ENCODE measurements around the gene AGK. TPM values are rescaled to one million over a fixed set of nuclear protein-coding genes. Genes with fewer than 3 reads are reported as not detected.
"Not testable (repeated sequence)": the region's sequence is repeated elsewhere in the genome, so short reads cannot be mapped to it uniquely, and the experiment has no call there.

AGK gene
- total RNA-seq, 2 experiments from 2014 or later: 110 TPM

DNA sequence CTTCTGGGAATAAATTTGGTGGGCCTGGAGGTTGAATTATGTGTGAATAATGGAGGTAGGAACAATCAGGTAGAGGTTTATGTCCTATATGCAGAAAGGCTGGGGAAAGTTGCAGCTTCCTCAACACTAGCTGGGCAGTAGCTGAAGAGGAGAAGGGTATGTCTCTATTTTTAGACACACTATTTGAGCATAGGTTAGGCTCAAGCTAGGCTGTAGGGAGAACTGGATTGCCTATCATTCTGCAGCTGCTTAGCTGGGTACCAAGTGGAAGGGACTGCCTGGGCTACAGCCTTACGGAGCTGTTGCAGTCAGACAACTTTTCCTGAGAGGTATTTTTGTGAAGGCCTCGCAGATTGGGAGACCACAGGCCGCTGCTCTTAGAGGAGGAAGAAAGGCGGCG, 82.9 kb downstream of the AGK start:
- ChIA-PET CTCF (no interaction called here), POLR2A (interaction anchor here (0.7 kb wide), 1 partner anchor 128 kb away, joined by 3 read pairs; no protein-coding TSS in a partner anchor)

DNA sequence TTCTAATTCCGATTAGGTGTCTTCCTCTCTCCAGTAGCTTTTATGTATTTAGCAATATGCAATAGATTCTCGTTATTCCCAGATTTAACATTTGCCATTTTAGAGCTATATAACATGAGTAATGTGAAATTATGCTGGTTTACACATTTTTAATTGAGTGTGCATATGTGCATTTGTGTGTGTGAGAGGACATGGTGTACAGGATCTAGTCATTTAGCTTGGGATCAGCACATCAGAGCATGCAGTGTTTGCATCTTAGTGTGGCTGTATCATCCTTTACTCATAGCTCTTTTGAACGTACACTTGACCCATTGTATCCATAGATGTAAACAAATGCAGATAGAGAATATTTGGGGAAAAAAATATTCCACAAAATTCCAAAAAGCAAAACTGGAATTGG, 84.8 kb downstream of the AGK start:
- ChIA-PET CTCF (no interaction called here), POLR2A (no interaction called here)

DNA sequence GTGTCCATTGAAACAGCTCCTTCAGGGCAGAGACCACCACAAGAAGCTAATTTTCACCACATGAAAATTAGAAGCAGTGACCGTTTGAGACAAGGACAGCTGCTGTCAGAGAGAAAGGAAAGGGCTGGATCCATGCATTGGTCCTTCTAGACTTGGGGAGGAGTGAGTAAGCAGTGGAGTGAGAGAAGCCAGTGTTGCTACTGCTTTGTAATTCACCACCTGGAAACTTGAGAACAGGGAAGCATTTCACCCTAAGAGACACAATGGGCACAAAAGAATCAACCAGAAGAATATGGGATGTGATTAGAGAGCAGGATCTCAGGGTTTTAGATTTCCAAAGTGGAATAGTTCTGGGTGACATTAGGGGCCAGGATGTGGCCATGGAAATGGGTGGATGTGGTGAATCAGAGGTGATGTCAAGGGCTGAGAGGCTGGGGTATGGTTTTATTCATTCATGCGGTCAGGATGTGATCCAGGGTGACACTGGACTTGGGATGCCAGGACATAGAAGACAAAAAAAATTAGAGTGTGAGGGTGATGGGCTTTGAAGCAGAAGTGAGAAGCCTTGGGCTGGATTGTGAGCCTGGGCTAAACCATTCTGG, 89.1 kb downstream of the AGK start:
- POLR2A ChIA-PET: no interaction called here
- CTCF ChIA-PET: no interaction called here

DNA sequence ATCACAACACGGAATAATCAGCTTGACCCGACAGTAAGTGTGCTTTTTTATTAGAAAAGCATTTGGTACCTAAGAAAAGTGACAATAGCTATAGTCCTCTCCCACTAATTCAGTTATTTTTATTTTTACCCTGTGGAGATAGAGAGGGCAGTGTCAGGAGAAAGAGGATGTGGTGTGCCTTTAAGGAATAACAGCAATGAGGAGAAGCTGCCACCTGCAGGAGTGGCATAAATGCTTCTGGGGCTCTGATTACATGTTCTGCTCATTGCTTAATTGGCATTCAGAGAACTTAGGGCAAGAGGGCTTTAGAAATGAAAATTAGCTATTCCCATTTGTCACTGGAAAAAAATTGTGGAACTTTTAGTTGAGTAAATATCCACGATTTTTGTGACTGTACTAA, 90.7 kb downstream of the AGK start:
- POLR2A ChIA-PET: no interaction called here
- CTCF ChIA-PET: no interaction called here

DNA sequence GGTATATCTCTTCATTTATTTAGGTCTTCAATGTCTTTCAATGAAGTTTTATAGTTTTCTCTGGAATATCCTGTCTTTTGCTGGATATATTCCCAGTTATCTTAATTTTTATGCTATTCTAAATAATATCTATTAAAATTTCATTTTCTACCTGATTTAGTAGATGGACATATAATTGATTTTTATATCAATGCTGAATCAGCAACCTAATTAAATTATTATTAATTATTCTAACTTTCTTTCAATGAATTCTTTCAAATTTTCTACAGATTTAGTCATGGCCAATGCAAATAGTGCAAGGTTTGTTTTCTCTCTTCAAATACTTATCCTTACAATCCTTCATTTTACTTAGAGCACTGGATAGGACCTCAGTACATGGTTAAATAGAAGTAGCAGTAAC, 94.0 kb downstream of the AGK start:
- POLR2A ChIA-PET: no interaction called here

DNA sequence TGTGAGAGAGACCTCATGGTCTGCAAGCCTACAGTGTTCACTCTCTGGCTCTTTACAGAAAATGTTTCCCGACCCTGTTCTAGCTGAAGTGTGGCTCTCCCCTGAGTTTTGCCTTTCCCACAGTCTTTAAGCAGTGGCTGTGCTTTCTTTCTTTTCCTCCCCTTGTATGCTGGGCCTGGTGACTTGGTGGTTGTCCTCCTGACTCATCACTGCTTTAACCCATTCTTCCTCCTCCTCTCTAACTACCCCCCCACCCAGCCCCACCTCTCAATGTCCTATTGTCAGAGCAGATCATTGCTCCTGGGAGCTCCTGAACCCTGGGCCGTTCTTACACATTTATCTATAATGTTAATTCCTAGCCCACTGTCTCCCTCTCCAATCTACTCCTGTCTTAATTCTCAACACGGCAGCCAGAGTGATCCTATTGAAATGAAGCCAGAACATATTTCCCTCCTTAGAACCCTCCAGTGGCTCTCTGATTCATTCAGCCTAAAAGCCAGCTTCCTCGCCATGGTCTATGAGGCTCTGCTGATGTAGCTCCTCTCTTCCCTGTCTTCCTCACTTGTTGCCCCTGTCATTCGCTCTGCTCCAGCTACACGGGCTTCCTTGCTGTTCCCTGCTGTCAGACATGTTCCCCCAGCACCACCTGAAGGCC, 95.7 kb downstream of the AGK start:
- POLR2A ChIA-PET: interaction anchor here (0.5 kb wide), 1 partner anchor 665 kb away, joined by 3 read pairs; no protein-coding TSS in a partner anchor
- CTCF ChIA-PET: no interaction called here

More for the DNA sequence above, 94.0 kb downstream of the AGK start:
- CTCF ChIA-PET: no interaction called here

DNA sequence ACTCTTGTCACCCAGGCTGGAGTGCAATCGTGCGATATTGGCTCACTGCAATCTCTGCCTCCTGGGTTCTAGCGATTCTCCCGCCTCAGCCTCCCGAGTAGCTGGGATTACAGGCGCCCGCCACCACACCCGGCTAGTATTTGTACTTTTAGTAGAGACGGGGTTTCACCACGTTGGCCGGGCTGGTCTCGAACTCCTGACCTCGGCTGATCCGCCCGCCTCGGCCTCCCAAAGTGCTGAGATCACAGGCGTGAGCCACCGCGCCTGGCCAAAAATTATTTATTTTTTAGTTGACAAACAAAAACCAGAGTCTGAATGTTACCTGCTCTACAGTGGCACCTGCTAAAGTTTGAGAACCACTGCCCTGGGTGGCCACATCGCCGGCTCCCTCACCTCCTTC, 96.5 kb downstream of the AGK start:
- CTCF ChIA-PET, POLR2A ChIA-PET: not testable (repeated sequence)

DNA sequence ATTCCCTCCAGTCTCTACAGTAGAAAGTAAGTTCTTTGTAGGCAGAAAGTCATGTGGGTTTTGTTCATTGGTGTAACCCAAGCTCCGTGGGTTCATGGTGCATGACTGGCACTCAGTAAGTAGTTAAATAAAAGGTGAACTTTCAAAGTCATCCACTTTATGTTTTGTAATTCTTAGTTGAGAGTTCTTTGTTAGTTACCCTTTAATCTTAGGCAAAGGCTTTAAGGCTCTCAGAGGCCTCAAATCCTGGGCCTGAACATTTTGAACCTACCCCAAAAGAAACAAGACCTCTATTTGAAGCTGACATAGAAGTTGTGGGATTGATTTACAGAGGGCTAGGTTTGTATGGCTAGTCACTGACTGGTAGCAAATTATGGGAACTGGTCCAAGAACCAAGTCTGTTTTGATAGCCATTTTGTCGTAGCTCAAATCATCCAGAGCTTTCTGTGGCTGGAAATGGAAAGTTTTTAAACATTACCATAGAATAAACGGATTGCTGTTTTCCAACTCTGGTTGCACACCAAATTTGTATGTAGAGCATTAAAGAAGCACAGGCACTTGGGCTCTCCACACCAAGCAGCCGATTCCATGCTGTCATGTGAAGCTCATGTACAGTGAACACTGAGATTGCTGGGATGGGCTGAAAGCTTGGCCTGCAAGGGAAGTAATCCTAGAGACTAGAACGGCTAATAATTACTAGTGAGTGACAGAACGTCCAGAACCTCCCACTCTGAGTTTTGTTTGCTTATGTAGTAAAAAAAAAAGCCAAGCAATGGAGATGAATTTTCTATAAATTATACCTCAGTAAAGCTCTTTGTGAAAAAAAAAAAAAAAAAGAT, 97.3 kb downstream of the AGK start:
- ChIA-PET CTCF (no interaction called here), POLR2A (no interaction called here)

DNA sequence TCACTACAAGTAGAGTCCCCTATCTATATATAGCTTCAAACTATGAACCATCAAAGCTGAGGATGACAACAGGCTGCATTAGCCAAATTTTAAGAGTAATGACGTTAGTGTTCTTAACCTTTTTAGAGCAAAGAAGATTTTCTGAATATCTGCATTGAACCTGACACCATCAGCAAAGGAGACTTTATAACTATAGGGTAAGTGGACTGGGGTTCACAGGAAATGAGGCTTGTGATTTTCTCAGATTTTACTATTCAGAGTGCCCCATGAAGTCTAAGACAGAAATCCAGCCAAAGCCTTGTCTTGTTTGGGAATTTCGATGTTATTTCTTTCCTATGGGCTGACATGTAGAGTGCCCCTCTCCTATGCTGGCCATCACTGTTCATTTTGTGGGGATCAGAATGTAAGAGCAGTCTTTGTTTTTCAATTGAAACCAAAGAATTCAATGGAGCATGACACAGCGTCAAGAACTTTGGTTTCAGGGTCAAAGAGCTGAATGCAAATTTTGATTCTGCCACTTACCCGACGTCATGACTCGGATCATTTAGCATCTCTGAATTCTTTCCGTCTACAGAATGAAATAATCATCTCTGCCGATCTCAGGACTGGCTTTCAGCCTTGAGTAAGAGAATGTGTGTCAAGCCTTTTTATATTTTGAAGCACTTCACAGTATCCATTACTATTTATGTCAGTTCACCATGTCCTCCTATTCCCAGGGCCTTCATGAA, 98.1 kb downstream of the AGK start:
- ChIA-PET CTCF (no interaction called here), POLR2A (no interaction called here)

DNA sequence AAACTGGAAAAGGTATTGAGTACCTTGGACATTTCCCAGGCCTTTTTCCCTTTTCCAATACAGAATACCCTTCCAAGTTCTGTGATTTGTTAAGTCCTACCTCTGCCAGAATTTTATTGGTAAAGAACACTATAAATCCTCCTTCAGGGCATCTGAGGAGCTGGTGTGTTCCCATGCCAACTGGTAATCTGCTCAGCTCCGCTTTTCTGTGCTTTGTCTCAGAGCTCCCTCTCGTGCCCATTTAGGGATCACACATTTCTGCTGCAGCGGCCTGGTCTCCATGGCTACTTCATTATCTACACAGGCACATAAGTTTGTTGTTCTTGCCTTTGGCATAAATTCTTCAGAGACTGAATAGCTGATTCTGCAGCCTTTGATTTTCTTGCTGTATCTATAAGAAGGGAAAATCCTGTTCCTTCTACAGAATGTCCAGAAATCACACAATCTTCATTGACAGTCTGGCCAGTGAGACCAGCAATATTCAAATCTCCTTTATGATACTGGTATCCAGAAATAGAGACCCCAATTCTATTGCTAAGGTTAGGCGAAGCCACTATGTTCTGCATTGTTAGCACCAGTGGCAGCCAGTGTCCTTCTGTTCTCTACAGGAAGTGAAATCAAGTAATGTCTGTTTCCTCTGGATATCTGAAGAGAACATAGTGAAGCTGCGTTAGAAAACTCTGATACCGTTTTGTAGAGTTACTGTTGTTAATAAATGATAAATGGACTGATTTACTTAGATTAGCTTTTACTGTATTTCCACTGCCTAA, 98.8 kb downstream of the AGK start:
- ChIA-PET POLR2A (no interaction called here), CTCF (no interaction called here)

DNA sequence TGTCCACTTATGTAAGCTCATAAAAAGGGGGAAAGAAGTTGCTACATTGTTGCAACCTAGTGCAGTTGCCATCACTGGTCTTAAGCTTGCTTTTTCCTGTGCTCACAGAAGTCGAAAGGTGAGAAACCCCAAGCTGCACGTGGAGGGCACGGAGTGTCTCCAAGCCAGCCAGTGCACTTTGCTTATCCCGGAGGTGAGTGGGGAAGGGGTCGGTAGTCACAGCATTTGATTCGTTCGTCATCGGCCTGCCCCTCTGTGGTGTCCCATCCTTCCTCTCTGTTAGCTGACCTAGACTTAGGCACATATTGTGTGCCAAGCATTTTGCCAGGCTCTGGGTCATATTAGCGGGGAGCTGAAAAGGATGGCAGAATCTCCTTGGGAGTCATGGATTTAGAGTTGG, 100.2 kb downstream of the AGK start:
- POLR2A ChIA-PET: no interaction called here
- CTCF ChIA-PET: interaction anchor here (0.8 kb wide), 1 partner anchor 21 kb away, joined by 3 read pairs; no protein-coding TSS in a partner anchor

DNA sequence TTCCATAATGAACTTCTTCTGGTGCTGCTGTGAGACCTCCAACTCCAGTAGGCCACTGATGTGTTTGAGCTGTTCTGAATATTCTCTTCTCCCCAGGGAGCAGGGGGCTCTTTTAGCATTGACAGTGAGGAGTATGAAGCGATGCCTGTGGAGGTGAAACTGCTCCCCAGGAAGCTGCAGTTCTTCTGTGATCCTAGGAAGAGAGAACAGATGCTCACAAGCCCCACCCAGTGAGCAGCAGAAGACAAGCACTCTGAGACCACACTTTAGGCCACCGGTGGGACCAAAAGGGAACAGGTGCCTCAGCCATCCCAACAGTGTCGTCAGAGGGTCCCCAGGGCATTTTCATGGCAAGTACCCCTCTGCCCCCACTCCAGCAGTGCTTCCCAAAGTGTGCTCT, 101.5 kb downstream of the AGK start:
- ChIA-PET POLR2A (no interaction called here), CTCF (interaction anchor here (2.9 kb wide), 1 partner anchor 85 kb away, joined by 21 read pairs; the partner anchor contains the start of gene SSBP1)

DNA sequence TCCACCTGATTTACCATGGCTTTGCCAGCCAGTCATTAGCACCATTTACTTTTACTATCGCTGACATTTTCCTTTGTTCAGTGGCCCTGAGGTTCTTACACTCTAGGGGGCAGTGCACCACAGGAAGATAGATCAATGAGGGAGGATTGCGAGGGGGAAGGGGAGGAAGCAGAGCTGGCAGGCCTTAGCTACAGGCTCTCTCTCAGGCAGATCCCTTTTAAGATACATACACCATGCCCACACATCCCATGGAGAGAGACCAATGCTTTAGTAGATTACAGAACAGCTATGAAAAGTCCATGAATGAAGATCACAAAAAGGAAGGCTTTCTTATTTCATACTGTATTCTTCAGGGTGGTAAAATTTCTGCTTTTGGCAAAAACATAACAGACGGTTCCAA, 103.3 kb downstream of the AGK start:
- ChIA-PET POLR2A (no interaction called here), CTCF (interaction anchor here (0.6 to 2.9 kb wide), 11 partner anchors 9 to 366 kb away, joined by 3 to 21 read pairs (median 3); partner anchors contain the start of genes DENND11 and SSBP1)

DNA sequence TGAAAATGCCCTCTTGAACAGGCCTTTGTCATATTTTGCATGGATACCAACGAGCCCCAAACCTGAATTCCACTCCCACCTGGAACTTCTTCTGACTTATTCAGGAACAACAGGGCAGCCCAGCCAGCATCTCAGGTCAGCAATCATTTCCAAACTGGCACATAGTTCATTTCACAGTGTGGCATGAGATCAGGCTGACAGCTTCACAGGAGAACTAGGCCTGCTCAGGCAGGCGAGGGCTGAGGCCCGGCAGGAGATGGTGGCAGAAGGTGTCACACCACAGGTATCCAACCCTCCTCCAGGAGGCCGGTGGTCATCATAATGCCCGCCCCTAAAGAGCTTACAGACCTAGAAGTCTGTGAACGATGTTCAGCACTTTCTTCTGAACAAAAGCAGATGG, 108.3 kb downstream of the AGK start:
- CTCF ChIA-PET: no interaction called here
- POLR2A ChIA-PET: no interaction called here

DNA sequence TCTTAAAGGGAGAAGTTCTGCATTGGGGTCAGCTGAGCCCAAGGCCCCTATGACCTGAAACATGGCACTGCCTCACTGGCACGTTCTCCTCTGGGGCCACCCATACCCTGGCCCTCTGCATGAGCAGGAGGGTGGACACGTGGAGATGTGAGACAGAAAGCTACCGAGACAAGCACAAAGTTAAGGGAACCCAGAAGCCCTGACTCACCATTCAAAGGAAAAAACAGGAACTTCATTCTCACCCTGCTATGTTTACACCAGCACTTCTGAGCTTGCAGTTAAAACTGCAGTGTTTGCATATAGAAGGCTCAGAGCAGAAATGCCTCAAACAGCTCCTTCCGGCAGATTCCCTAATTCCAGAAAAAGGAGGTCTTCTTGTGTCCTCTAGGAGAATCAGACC, 109.0 kb downstream of the AGK start:
- ChIA-PET POLR2A (no interaction called here), CTCF (interaction anchor here (1.0 kb wide), 1 partner anchor 25 kb away, joined by 3 read pairs; no protein-coding TSS in a partner anchor)

DNA sequence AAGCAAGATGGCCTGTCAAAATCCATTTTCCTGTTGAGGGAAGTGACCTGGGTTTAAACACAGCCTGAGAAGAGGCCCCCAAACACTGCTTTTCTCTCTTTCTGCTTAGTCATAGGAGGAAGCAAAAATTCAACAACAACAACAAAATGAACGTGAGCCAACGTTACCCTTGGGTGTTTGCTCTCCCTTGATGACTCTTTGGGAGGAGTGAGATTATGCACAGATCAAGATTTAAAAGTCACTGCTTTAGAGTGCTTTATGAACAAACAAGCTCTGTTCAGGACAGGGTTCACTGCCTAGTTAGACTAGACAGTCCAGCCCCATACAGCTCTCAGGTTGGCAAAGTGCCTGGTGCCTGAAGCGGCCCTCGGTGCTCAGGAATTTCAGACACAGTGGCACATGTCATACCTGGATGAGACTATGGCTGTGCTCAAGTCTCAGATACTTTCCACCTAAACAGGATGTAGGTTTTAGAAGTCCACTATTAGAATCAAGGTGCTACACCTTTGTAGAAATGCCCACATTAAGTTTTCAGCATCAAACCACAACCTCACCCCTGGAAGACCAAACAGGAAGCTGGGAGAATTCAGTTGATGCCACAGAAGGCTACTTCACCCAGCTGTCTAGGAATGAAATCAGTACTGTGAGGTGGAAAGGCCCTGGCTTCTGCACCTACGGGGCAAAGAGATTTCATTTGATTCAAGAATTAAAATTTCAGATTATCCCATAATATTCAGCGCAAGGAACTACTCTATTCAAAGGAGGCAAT, 112.1 kb downstream of the AGK start:
- ChIA-PET CTCF (interaction anchor here (1.4 kb wide), 1 partner anchor 9 kb away, joined by 4 read pairs; no protein-coding TSS in a partner anchor), POLR2A (no interaction called here)

DNA sequence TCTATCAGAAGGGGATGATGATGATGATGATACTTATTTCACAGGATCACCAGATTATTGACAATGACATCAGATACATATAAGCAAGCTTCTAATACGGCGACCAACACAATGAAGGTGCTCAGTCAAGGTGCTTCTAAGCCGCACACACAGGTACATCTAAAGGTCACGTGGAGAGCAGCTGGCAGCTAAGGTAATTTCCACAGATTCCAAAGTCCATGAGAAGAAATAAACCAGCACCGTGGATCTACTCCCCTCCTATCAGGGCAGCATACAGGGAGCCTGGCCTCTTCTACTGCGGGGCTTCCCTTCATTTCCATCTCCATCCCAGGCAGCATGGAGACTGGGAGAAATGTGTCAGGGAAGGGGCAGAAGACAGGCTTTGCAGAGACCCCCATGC, 113.2 kb downstream of the AGK start:
- CTCF ChIA-PET: no interaction called here
- POLR2A ChIA-PET: no interaction called here

DNA sequence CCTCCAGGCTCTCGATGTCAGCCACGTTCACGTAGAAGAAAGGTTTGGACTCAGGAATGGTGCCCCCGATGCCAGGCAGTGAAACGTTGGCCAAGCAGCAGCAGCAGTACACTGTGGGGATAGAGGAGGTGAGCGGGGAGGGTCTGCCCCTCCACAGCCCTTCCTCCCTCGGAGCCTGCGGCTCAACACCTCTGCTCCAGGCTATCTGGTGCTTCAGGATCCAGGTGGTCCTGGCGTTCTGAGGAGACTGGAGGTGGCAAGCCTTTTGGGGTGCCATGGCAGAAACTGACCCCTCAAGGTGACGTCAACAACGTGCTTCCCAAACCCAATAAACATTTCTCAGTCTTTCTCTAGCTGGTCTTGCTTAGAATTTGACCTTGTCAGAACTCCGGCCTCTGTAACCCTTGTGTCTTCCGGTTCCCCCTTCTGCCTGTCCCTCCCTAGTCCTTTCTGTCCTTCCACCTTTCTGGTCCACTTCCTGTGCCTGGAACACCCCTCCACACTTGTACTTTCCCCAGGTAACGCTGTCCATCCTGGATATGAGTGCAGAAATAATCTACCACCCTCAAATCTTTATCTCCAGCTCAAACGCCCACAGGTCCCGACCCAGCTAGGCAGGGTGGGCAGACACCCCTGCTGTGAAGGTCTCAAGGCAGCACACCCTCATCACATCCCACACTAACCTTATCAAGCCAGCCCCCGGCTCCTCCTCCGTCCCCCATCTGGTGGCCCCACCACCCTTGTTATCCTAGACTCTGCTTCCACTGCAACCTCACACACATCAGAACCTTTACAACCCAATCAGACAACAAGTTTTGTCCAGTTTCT, 114.2 kb downstream of the AGK start:
- CTCF ChIA-PET: interaction anchor here (0.6 to 0.7 kb wide), 2 partner anchors 32 to 654 kb away, joined by 3 to 4 read pairs; no protein-coding TSS in a partner anchor
- POLR2A ChIA-PET: no interaction called here
